NCI-H146 treated with DMSO at 0.1 percent for 48 hours (cell line): ENCODE results near the gene ACYP2.
"Not testable (repeated sequence)": the region's sequence is repeated elsewhere in the genome, so short reads cannot be mapped to it uniquely, and the experiment has no call there.

Experiments used
- DNase-seq: peaks from one replicate; lab custom pipeline; 2025; ENCODE audit not compliant: unreplicated experiment; lab: John Stamatoyannopoulos, UW

The ACYP2 gene

DNA sequence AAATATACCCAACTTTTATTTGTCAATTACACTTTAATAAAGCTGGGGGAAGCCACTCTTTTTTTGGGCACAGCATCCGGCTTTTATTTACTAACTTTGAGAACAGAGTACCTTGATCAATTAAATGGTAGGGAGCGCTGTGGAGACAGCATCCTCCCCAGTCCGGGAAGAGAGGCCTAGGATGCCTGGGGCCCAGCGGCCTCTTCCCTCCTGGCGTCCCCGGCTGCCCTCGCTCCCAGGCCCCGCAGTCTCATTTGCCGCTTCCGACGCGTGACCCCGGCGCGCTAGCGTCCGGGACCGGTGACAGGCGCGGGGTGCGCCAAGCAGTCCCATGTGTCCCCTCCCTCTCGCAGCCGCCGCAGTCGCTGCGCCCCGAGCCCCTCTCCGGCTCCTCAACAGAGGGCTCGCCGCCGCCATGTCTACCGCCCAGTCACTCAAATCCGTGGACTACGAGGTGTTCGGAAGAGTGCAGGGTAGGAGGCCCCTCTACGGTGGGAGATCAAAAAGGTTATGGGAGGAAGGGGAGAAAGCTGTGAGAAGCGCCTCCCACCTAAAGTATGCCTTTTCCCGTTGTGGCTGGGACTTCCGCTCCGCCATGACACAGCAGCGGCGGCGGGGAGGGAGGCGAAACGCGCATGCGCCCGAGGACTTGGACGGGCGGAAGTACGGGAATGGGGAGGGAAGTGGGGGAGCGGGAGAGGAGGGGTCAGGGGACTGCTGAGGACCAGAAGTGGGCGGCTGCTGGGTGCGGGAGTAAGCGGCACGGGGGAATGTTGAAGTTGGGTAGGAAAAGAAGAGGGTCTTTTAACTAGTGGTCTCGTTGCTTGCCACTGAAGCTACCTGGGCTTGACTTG lies at the start of gene ACYP2:
TSS of gene ACYP2 (plus strand) at position 332 of the 854 bp plus-strand sequence.
- DNase-seq, result peak; percentile 92

DNA sequence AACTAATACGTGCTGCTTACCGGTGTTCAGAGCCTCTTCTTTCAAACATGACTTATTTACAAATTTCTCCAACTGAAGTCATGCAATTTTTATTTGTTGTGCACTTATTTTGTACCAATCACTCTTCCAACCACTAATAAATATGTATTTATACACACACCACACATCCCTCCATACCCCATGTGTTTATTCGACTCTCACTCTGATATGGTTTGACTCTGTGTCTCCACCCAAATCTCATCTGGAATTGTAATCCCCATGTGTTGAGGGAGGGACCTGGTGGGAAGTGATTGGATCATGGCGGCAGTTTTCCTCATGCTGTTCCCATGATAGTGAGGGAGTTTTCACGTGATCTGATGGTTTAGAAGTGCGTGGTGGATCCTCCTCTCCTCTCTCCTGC lies 49.5 kb upstream of the ACYP2 start:
- DNase-seq, result no peak

DNA sequence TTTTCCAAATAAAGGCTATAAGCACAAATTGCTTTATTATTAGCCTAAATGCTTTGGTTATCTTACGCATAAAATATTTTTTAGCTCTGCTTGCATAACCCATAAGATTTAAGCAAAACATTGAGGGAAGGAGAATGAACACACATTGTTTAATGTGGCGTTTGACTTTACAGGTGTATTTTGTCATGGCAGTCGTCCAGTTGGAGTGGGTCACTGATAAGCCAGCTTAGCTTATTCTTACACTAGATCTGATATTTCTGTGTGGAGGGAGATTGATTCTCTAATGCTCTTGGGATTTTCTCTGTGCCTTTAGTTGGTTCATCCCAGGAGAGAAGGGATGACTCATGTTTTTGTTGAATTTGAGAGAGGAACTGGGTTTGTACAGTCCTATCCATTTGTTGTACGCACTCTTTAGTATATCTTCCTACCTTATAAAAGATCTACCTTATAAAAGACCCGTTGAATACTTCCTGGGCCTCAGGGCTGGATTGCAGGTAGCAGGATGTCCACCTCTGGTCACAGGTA lies 47.5 kb upstream of the ACYP2 start:
- no peak for DNase-seq

- not testable (repeated sequence) for DNase-seq
Measured at GRCh38 chr2:54072483-54072882, 42.9 kb upstream of the ACYP2 start.

GRCh38 chr2:54073796-54074195 lies 41.6 kb upstream of the ACYP2 start:
- DNase-seq, result no peak

- DNase-seq, result no peak
Measured at GRCh38 chr2:54074606-54075341, 40.6 kb upstream of the ACYP2 start.

DNA sequence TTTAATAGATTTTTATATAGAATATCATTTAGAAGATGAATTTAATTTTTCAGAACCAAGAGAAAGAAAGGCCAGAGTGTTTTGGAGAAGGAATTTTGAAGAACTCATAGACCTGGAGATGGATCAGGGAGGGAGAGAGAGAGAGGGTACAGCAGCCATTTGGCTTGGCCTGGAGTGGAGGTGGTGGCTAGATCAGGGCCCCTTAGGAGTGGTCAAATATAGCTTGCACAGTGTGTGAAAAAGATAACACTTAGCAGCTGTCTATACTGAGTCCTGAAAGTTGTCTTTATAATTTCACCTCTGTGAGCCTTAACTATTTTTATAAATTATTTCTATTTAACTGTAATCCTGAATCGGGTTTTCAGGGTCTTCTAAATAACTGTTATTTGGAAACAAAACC lies 38.8 kb upstream of the ACYP2 start:
- no peak for DNase-seq

DNA sequence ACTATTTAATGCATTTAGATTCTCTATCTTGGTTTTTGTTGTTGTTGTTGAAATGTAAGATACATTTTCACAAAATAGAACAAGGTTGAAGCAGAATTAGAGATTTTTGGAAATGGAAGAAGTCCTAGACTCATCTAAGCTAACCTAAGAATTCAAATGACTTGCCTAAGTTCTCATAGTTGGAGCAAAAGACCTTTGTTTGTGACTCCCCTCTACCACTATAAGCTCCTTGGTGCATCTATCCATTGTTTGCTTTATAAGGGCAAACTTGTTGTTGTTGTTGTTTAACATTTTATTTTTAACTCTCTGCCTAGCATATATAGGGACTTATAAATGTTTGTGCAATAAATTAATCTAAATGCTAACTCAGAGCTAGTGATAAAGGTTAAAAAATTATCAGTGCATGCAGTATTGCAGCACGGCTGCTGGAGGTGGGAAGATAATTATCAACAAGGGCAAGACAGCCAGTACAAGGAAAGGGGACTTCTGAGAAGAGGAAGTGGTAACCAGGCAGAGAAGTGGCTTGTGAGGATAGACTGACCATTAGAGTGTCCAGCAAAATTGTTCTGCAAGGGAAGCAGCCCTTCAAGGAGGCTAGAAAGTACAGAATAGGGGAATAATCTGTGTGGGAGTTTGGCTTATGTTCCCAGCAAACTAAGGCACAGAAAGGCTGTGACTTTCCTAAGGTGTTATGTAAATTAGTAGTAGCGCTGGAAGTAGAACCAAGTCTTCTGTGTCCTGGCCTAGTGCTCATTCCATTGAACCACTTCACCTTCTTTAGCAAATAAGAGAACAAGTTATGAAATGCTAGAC lies 38.1 kb upstream of the ACYP2 start:
- DNase-seq, result no peak

DNA sequence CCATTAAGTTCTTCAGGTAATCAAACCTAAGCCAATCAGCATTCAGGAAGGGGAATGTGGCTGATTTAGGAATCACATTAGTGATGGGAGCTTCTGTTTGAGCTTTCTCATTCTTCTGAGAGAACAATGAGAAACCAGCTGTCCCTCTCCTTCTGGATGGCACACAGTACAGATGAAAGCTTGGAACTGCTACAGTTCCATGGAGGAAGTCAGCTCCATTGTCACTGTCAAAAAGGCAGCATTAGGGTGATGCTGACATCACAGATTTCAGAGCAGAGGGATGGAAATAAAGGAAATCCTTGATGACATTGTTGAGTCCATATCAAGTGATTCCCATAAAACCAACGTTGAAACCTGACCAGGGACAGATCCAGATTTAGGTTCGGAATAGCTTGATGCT lies 36.1 kb upstream of the ACYP2 start:
- no peak for DNase-seq

DNA sequence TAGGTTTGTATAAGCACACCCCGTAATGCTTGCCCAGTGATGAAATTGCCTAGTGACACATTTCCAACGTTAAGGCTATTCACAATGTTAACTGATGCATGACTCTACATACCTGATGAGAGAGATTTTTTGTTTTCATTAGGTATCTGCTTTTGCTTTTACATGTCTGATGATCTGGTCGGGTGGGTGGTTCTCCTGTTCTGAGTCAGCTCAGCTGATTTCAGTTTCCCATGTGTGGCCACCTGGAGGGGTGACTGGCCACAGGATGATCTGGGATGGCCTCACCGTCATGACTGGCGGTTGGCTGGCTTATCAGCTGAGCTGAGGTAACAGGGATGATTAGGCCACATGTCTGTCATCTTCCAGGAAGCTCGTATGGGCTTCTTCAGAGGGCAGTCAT lies 33.8 kb upstream of the ACYP2 start:
- DNase-seq, result no peak

DNA sequence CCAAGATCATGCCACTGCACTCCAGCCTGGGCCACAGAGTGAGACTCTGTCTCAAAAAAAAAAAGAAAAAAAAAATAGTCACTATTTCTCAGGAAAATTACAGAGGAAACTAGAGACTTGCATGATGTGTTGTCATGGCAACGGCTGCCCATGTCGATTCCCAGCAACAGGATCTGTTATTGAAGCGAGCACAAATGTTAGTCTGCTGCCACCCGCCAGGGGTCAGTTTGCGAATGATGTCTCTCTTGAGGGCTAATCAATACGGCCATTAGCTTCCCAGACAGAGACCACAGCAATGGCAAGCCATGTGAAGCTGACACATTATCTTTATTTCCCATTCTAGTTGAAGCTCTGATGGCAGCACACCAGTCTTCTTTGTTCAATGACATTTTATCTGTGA lies 32.4 kb upstream of the ACYP2 start:
- DNase-seq, result peak; percentile 59

- DNase-seq, result no peak
Measured at GRCh38 chr2:54083445-54083844, 32.0 kb upstream of the ACYP2 start.

DNA sequence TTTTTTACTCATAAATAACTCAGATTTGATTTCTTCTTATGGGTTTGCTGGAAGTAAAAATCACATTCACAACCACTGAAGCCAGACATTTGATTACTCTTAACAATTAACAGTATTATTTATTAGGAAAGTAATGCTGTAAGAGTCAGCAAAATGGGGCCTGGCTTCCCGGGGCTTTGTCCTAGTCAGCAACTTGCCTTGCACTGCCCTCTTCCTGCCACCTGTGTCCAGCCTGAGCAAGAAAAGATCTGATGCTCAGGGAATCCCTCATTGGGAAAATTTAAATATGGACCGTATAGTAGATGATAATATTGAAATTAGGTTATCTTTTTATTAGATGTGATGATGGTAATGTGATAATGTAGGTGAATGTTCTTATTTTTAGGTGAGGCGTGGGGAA lies 30.8 kb upstream of the ACYP2 start:
- no peak for DNase-seq

- no peak for DNase-seq
Measured at GRCh38 chr2:54085069-54085468, 30.3 kb upstream of the ACYP2 start.

- DNase-seq, result no peak
Measured at GRCh38 chr2:54086157-54086556, 29.3 kb upstream of the ACYP2 start.

DNA sequence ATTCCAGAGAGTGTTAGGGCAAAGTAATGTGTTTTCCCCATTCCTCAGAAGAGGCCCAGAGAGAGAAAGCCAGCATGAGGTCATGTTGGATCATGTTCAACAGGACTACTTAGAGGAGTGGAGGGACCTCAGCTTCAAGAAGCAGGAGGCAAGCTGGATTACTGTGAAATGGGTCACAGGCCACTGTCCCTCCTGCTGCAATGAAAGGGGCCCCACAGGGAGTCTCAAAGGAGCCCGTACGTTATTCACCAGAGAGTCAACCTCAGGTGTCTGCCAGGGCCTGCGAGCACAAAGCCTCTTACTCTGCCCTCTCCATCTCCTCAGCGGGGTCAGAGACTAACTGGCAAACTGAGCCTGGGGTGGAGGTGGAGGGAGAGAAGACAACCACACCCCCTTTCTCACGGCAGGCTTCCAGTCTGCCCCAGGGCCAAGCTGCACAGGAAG lies 27.2 kb upstream of the ACYP2 start:
- no peak for DNase-seq

GRCh38 chr2:54088719-54089118 lies 26.7 kb upstream of the ACYP2 start:
- no peak for DNase-seq

- DNase-seq, result no peak
Measured at GRCh38 chr2:54090521-54091117, 24.8 kb upstream of the ACYP2 start.

- DNase-seq, result no peak
Measured at GRCh38 chr2:54092940-54093339, 22.5 kb upstream of the ACYP2 start.

GRCh38 chr2:54095406-54095805 lies 20.0 kb upstream of the ACYP2 start:
- DNase-seq, result not testable (repeated sequence)

DNA sequence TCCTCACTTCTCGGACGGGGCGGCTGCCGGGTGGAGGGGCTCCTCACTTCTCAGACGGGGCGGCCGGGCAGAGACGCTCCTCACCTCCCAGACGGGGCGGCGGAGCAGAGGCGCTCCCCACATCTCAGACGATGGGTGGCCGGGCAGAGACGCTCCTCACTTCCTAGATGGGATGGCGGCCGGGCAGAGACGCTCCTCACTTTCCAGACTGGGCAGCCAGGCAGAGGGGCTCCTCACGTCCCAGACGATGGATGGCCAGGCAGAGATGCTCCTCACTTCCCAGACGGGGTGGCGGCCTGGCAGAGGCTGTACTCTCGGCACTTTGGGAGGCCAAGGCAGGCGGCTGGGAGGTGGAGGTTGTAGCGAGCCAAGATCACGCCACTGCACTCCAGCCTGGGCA lies 19.3 kb upstream of the ACYP2 start:
- not testable (repeated sequence) for DNase-seq
